GM23248 (cell line): Measurements from ENCODE around the gene HSF5. TPM values are rescaled to one million over a fixed set of nuclear protein-coding genes. Genes with fewer than 3 reads are reported as not detected.

ENCODE experiments used
- DNase-seq: peaks from one replicate; pipeline ENCODE4 v3.0.0-alpha.2; 2015
- H2AFZ ChIP-seq: fragments of 200-600 bp; sonication (generic); 2 replicates; pipeline ENCODE4 v1.6.1; 2016; ENCODE audit warnings: antibody characterized with exemption
- H3F3A ChIP-seq: fragments of 200-600 bp; sonication (generic); 2 replicates; pipeline ENCODE4 v1.6.1; 2016; ENCODE audit warnings: mild to moderate bottlenecking, antibody characterized with exemption, mixed run types; ENCODE audit not compliant: insufficient read depth
- H3K27ac ChIP-seq: fragments of 200-600 bp; sonication (generic); 2 replicates; pipeline ENCODE4 v1.5.1; 2016; ENCODE audit warnings: mild to moderate bottlenecking
- H3K27me3 ChIP-seq: fragments of 200-600 bp; sonication (generic); replicated peaks from 2 replicates; pipeline ENCODE4 v1.6.1; 2016; ENCODE audit warnings: mild to moderate bottlenecking; ENCODE audit not compliant: insufficient read depth
- H3K36me3 ChIP-seq: fragments of 200-600 bp; sonication (generic); 2 replicates; pipeline ENCODE4 v1.6.1; 2016; ENCODE audit warnings: low read depth, mild to moderate bottlenecking
- H3K4me1 ChIP-seq: fragments of 200-600 bp; sonication (generic); 2 replicates; pipeline ENCODE4 v1.6.1; 2016; ENCODE audit warnings: mild to moderate bottlenecking; ENCODE audit not compliant: insufficient read depth
- H3K4me2 ChIP-seq: fragments of 200-600 bp; sonication (generic); one replicate; pipeline ENCODE4 v1.6.1; 2016; ENCODE audit warnings: mild to moderate bottlenecking; ENCODE audit not compliant: unreplicated experiment
- H3K4me3 ChIP-seq: fragments of 200-600 bp; sonication (generic); 2 replicates; pipeline ENCODE4 v1.5.1; 2016; ENCODE audit warnings: mild to moderate bottlenecking
- H3K79me2 ChIP-seq: fragments of 200-600 bp; sonication (generic); 2 replicates; pipeline ENCODE4 v1.6.1; 2016; ENCODE audit warnings: mild to moderate bottlenecking; ENCODE audit not compliant: insufficient read depth
- H3K9ac ChIP-seq: fragments of 200-600 bp; sonication (generic); 2 replicates; pipeline ENCODE4 v1.6.1; 2016; ENCODE audit warnings: mild to moderate bottlenecking
- H3K9me2 ChIP-seq: fragments of 200-600 bp; sonication (generic); 2 replicates; pipeline ENCODE4 v1.6.1; 2016; ENCODE audit warnings: mixed run types, mild to moderate bottlenecking, moderate library complexity; ENCODE audit not compliant: insufficient read depth
- H3K9me3 ChIP-seq: fragments of 200-600 bp; sonication (generic); one replicate; pipeline ENCODE4 v1.6.1; 2017; ENCODE audit warnings: low read depth
- H4K20me1 ChIP-seq: fragments of 200-600 bp; sonication (generic); 2 replicates; pipeline ENCODE4 v1.6.0; 2016; ENCODE audit not compliant: insufficient read depth
- EZH2 ChIP-seq: fragments of 200-600 bp; sonication (generic); IDR thresholded peaks from 2 replicates; pipeline ENCODE4 v1.6.1; 2018; ENCODE audit warnings: antibody characterized with exemption, mild to moderate bottlenecking; ENCODE audit not compliant: insufficient read depth, poor library complexity, severe bottlenecking
- EZH2phosphoT487 ChIP-seq: fragments of 200-600 bp; sonication (generic); IDR thresholded peaks from 2 replicates; pipeline ENCODE4 v1.6.1; 2018; ENCODE audit warnings: antibody characterized with exemption, moderate library complexity, mild to moderate bottlenecking, low read depth; ENCODE audit not compliant: insufficient read depth
- WGBS, 2 experiments: methylation state at CpG; one replicate each; pipeline ENCODE4 v1.1.6; 2015 to 2017; ENCODE audit warnings: low lambda C conversion rate in 2 of 2, low coverage in 1 of 2; ENCODE audit errors: missing lambda C conversion rate in 2 of 2; 5-methylcytosine and 5-hydroxymethylcytosine counted together
- in situ Hi-C: fragments of 300-500 bp; cut with MboI; formaldehyde crosslinking; loops from 2 replicates; pipeline ENCODE4 v1.15.0; 2020
- polyA plus RNA-seq: library from polyadenylated mRNA; unstranded; fragments of >200 nt; fragmentation: Nextera tagmentation; extraction: Ambion mirVana; gene quantifications from 2 replicates; pipeline ENCODE4 v1.2.1, GENCODE V29; 2016
- total RNA-seq: library from RNA; depleted of rRNA; stranded (reverse); fragments of >200 nt; shearing (Covaris generic); gene quantifications from 2 replicates; pipeline ENCODE4 v1.2.3, GENCODE V29; 2014

The HSF5 gene
- total and polyA plus RNA-seq, 2 experiments from 2014 or later = not detected

DNA sequence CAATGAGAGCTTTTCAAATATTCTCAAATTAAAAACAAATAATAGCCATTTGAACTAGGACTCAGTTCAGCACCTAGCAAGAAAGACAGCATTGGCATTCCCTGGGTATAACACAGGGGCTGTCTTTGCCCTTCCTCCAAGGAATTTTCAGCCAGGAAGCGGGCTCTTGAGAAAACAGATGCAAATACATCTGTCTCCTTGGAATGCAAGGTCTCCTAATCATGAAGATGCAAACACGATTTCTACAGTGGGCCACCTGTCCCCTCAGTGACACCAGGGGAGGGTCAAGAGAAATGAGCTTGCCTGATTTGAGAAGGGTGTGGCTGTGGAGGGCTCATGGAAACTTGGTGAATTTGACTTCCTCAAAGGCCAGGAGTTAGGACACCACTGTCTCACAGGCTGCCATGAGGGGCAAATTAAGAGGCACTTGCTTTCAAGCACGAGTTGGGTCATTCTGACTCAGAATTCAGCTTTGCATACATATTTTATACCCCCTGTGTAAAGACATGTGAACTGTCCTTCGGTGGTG is 111.7 kb downstream of the HSF5 start:
- Histone ChIP-seq H3K27me3 (no peaks in the 10 kb centered on the region; the same call in none of the 2 replicates), H3K79me2 (no peaks in the 10 kb centered on the region), H3K9me2 (no peaks in the 10 kb centered on the region), H3F3A (no peaks in the 10 kb centered on the region), H3K9me3 (no peaks in the 10 kb centered on the region), H2AFZ (no peak overlapping the region), H3K27ac (no peak overlapping the region), H4K20me1 (no peaks in the 10 kb centered on the region), H3K4me3 (no peak overlapping the region), H3K4me1 (no peaks in the 10 kb centered on the region), H3K4me2 (no peak overlapping the region), H3K36me3 (no peaks in the 10 kb centered on the region), H3K9ac (no peak overlapping the region)
- TF ChIP-seq EZH2phosphoT487 = no peak
- no peak for TF ChIP-seq EZH2
- 28 to 34% methylated on average over 4 of the region's 4 CpGs for WGBS, 2 experiments
- no peak for DNase-seq
- in situ Hi-C loops = no loop called here

DNA sequence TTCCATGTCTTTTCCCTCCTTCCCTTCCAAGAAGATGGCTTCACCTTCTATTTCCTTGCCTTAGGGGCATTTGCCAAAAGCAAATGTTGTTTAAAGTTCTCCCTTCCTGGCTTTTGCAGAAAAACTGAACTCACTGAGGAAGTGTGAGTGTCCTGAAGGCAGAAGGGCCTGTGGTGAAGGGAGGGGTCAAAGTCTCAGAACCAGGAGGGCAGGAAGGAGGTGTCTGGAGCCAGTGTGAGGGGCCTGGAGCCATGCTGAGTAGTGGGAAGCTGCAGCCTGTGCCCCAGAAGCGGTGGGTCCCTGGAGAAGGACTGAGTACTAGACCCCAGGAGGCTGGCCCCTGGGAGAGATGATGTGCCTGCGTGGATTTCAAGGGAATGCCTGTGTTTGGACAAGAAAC is 112.4 kb downstream of the HSF5 start:
- H3K4me1 ChIP-seq = no peaks in the 10 kb centered on the region
- no peak overlapping the region for H2AFZ ChIP-seq
- no peak overlapping the region for H3K4me2 ChIP-seq
- no peak overlapping the region for H3K27ac ChIP-seq
- no peak overlapping the region for H3K4me3 ChIP-seq
- no peaks in the 10 kb centered on the region; the same call in none of the 2 replicates for H3K27me3 ChIP-seq
- WGBS, 2 experiments = 17 to 19% methylated on average over 2 of the region's 2 CpGs
- no peaks in the 10 kb centered on the region for H3K9me3 ChIP-seq
- no peak overlapping the region for H3K9ac ChIP-seq
- no peak for DNase-seq
- no peaks in the 10 kb centered on the region for H3K9me2 ChIP-seq
- in situ Hi-C loops = no loop called here
- no peaks in the 10 kb centered on the region for H3F3A ChIP-seq
- TF ChIP-seq EZH2 (no peak), EZH2phosphoT487 (no peak)
- H4K20me1 ChIP-seq = no peaks in the 10 kb centered on the region
- no peaks in the 10 kb centered on the region for H3K79me2 ChIP-seq
- no peaks in the 10 kb centered on the region for H3K36me3 ChIP-seq

DNA sequence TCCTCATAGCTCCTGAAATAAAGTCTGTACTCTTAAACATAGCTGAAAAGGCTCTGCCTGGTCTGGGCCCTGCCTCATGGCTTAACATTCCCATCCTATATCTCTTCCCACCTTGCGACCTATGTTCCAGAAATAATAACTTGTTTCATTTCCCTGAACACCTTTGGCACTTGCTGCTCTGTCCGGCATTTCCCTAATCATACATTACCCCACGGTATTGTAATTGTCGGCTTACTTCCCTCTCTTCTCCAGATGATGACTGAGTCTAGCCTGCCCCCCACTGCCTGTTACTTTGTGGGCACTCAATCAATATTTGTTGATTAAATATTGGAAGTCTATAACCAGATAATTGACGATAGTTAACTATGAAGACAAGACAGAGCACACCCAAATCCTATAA is 113.0 kb downstream of the HSF5 start:
- H3K27me3 ChIP-seq = no peaks in the 10 kb centered on the region; the same call in none of the 2 replicates
- H3K27ac ChIP-seq = no peak overlapping the region
- no peaks in the 10 kb centered on the region for H3K36me3 ChIP-seq
- in situ Hi-C loops = no loop called here
- TF ChIP-seq EZH2phosphoT487 = no peak
- no peak for TF ChIP-seq EZH2
- no peaks in the 10 kb centered on the region for H3K9me2 ChIP-seq
- no peak overlapping the region for H3K4me3 ChIP-seq
- H2AFZ ChIP-seq = no peak overlapping the region
- no peak overlapping the region for H3K9ac ChIP-seq
- H3K4me1 ChIP-seq = no peaks in the 10 kb centered on the region
- H3K79me2 ChIP-seq = no peaks in the 10 kb centered on the region
- no peaks in the 10 kb centered on the region for H3F3A ChIP-seq
- DNase-seq = no peak
- H3K4me2 ChIP-seq = no peak overlapping the region
- no peaks in the 10 kb centered on the region for H4K20me1 ChIP-seq
- H3K9me3 ChIP-seq = no peaks in the 10 kb centered on the region
- 59 to 61% methylated on average over 5 of the region's 5 CpGs for WGBS, 2 experiments

DNA sequence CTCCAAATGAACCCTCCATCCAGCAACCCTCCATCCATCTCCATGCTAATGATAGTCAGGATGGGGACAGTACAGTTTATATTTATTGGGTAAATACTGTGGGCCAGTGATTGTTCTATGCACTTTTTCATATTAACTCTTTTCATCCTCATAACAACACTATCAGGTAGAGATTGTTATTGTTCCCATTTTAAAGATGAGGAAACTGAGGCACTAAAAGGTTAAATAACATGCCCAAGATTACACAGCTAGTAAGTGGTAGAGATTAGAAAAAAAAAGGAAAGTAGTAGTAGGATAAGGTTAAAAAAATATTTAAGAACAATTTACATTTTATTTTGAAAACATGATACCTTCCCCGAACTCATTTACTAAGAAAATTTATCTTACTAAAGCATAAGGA is 114.3 kb downstream of the HSF5 start:
- Histone ChIP-seq H2AFZ (no peak overlapping the region), H4K20me1 (no peaks in the 10 kb centered on the region), H3K4me2 (no peak overlapping the region), H3F3A (no peaks in the 10 kb centered on the region), H3K9me3 (no peaks in the 10 kb centered on the region), H3K9ac (no peak overlapping the region), H3K79me2 (no peaks in the 10 kb centered on the region), H3K9me2 (no peaks in the 10 kb centered on the region), H3K27ac (no peak overlapping the region), H3K27me3 (no peaks in the 10 kb centered on the region; the same call in 1 of the 2 replicates), H3K4me1 (no peaks in the 10 kb centered on the region), H3K36me3 (no peaks in the 10 kb centered on the region), H3K4me3 (no peak overlapping the region)
- DNase-seq = no peak
- in situ Hi-C loops = no loop called here
- 40 to 45% methylated on average over 1 of the region's 1 CpG for WGBS, 2 experiments
- TF ChIP-seq EZH2phosphoT487 (no peak), EZH2 (no peak)

DNA sequence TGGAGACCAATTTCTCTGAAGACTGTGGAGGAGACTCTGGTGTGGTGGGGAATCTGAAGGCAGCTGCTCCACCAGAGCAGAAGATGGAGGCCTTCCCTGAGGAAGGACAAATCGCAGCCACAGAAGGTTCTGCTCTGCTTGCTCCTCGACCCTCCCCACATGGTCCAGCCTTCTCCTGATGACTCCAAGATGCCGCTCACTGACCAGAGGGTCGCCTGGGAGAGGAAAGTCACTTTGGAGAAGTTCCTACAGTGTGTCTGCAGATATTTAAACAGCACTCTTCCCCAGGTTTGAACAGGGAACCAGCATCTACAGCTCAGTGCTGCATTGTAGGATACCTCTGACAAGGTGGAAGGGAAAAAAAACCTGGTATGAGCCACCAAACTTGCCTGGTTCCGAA is 115.2 kb downstream of the HSF5 start:
- Histone ChIP-seq H3K9me3 (no peaks in the 10 kb centered on the region), H4K20me1 (no peaks in the 10 kb centered on the region), H3F3A (no peaks in the 10 kb centered on the region), H3K4me2 (no peak overlapping the region), H3K27ac (no peak overlapping the region), H3K9ac (no peak overlapping the region), H3K36me3 (no peaks in the 10 kb centered on the region), H3K27me3 (no peaks in the 10 kb centered on the region; the same call in 1 of the 2 replicates), H3K9me2 (no peaks in the 10 kb centered on the region), H3K4me1 (no peaks in the 10 kb centered on the region), H3K79me2 (no peaks in the 10 kb centered on the region), H2AFZ (no peak overlapping the region), H3K4me3 (no peak overlapping the region)
- TF ChIP-seq EZH2 (no peak), EZH2phosphoT487 (no peak)
- in situ Hi-C loops = no loop called here
- WGBS, 2 experiments = 25 to 28% methylated on average over 5 of the region's 5 CpGs
- DNase-seq = no peak
